GM12891 (cell line): Measurements from ENCODE around the gene CRLF3.

Experiments
- POLR2AphosphoS5 ChIP-seq: IDR thresholded peaks from 2 replicates; pipeline ENCODE4 v1.6.1; 2011; ENCODE audit warnings: low read depth, low read length, control low read depth
- TAF1 ChIP-seq: IDR thresholded peaks from 2 replicates; pipeline ENCODE4 v1.6.1; 2011; ENCODE audit warnings: low read depth, low read length, control low read depth

DNA sequence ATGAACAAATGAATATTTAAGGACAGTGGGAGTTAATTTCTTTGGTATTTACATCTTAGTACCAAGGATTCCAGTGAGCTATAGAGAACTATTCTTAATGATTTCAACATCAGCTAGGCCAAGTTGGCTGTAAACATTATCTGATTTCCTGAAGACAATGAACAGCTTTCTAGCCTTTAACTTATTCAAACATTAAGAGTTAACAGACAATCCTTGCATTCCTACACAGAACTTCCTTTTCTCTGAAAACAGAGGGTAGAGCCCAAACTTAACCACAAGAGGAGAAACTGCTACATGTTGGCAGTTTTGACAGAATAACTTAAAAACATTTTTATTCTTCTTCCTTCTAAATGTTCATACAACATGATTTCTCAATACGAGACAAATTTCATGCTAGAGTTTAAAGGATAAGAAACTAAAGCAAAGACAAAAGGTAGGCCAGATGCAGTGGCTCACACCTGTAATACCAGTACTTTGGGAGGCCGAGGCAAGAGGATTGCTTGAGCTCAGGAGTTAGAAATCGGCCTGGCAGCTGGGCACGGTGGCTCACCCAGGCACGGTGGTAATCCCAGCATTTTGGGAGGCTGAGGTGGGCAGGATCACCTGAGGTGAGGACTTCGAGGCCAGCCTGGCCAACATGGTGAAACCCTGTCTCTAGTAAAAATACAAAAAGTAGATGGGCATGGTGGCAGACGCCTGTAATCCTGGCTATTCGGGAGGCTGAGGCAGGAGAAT, 4.4 kb downstream of the CRLF3 start:
- TF ChIP-seq POLR2AphosphoS5 (no peak), TAF1 (no peak)
